T-helper 2 cell treated with Interferon-gamma antibody and Interleukin-4, amounts not matched to agents 100 ng/mL and 5 ng/mL, for 36 hours (primary cell): ENCODE measurements around the gene ALPL. TPM values are rescaled to one million over a fixed set of nuclear protein-coding genes. Genes with fewer than 3 reads are reported as not detected.
"Not testable (repeated sequence)": the region's sequence is repeated elsewhere in the genome, so short reads cannot be mapped to it uniquely, and the experiment has no call there.

Experiments used
- intact Hi-C: fragments of 100-400 bp; cut with micrococcal nuclease; formaldehyde crosslinking; loops from one replicate; pipeline ENCODE4 v1.15.1; 2023
- total RNA-seq: library from RNA; stranded (reverse); gene quantifications from 2 replicates; pipeline ENCODE4 v1.2.3, GENCODE V29; 2022

ALPL gene
- total RNA-seq: not detected in 2 replicates

DNA sequence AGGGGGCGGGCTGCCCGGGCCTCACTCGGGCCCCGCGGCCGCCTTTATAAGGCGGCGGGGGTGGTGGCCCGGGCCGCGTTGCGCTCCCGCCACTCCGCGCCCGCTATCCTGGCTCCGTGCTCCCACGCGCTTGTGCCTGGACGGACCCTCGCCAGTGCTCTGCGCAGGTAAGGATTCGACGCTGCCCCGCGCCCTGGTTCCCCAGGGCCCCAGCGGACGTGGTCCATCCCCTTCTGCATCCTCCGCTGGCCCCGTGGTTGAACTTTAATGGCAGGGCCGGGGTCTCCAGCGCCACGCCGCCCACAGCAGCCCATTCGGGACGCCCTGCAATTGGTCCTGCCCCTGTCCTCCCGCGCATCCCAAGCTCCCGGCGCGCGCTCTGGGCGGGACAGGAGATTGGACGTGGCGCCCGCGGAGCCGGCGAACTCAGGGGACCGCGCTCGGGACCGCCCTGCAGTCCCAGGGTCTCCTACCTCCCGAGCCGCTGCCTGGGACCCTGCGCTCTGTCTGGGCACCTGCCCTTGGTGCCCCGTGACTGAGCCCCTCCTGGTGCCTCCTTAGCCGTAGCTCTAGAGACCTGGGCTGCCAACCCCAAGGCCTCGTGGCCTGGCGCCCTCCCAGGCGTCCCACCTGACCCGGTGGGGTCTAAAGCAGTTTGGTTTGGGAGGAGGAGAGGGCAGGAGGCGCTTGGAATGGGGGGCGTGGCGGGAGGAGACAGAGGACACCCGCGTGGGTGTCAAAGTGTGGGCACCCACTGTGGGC, at the start of gene ALPL:
Gene ALPL (plus strand): TSS at position 73 of the 762 bp plus-strand sequence. CDS start 44,659 bp downstream, outside the sequence.
- intact Hi-C loops: loop anchor here (2.0 kb wide), 1 partner anchor 149 kb away; no protein-coding TSS in a partner anchor

GRCh38 chr1:21465127-21465526, 44.1 kb upstream of the ALPL start:
- intact Hi-C loops: not testable (repeated sequence)

DNA sequence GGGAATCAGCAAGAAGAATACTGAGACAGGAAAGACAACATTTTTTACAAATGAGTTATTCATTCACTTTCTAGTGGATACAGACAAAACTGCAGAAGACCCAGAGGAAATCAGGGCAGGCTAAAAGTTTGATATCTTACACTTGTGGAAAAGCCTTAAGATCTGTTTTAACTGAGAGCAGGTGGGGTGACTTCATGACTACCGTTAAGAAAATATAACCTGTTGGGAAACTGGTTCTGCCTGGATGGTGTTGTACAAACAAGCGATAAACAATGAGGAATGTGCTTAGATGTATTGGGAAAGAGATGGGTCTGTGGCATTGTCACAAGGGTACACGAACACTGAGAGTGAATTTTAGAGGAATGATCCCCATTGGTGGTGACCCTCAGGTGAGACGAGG, 41.3 kb upstream of the ALPL start:
- intact Hi-C loops: not testable (repeated sequence)

- intact Hi-C loops: no loop called here
Observed at GRCh38 chr1:21468599-21468998, 40.6 kb upstream of the ALPL start.

GRCh38 chr1:21469581-21469980, 39.6 kb upstream of the ALPL start:
- intact Hi-C loops: no loop called here

- intact Hi-C loops: no loop called here
Observed at GRCh38 chr1:21472861-21473260, 36.4 kb upstream of the ALPL start.

DNA sequence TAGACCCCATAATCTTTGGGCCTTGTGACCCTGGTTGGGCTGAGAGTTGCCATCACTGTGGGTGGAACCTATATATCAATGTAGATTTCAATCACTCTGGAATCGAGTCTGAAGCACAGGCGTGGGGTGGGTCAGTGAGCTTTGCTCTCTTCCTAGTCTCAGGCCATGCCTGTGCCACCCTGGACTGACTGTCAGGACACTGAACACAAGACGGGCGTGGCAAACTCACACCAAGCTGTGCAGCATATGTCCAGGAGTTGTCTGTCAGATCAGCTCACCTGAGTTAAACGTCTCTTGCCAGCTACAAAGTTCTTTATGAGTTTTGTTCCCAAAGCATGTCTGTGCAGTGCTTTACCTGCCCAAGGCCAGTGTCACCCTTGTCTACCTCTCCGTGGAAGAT, 30.9 kb upstream of the ALPL start:
- intact Hi-C loops: loop anchor here (5.0 kb wide), 1 partner anchor 51 kb away; no protein-coding TSS in a partner anchor

GRCh38 chr1:21483881-21484280, 25.3 kb upstream of the ALPL start:
- intact Hi-C loops: not testable (repeated sequence)

- intact Hi-C loops: no loop called here
Observed at GRCh38 chr1:21489146-21489545, 20.1 kb upstream of the ALPL start.

- intact Hi-C loops: no loop called here
Observed at GRCh38 chr1:21490774-21491487, 18.3 kb upstream of the ALPL start.

- intact Hi-C loops: no loop called here
Observed at GRCh38 chr1:21491488-21492355, 17.5 kb upstream of the ALPL start.

- intact Hi-C loops: no loop called here
Observed at GRCh38 chr1:21492356-21492625, 16.9 kb upstream of the ALPL start.

DNA sequence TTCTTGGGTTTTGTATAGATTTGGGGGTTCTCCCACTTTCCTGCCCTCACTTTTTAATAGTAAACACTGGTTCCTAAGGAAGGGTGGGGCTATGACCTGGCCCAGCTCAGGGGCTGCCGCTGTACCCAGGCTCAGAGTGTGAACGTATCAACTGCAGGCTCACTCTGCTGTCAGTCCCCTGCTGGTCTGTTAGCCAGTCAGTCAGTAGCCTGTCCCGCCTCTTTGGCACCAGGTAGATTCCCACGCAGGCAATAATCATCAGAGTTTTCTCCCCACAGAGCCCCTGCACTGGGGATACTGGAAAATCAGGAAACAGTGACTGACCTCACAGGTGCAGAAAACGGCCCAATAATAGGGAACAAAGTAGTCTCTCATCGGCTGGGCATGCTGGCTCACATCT, 15.0 kb upstream of the ALPL start:
- intact Hi-C loops: no loop called here

GRCh38 chr1:21495225-21495820, 13.9 kb upstream of the ALPL start:
- intact Hi-C loops: no loop called here

DNA sequence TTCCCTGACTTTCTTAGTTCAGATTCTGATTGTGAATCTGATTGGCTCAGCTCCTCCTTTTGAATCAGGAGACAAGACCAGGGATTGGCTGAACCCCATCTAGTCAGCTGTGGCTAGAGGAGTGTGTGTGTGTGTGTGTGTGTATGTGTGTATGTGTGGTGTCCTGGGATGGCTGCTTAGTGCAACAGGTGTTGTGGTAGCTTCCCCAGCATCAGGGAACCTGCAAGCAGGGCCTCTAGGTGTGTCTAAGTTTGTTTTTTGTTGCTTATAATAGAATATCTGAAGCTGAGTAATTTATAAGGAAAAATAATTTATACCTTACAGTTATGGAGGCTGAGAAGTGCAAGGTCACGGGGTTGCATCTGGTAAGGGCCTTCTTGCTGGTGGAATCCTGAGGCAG, 13.2 kb upstream of the ALPL start:
- intact Hi-C loops: no loop called here

DNA sequence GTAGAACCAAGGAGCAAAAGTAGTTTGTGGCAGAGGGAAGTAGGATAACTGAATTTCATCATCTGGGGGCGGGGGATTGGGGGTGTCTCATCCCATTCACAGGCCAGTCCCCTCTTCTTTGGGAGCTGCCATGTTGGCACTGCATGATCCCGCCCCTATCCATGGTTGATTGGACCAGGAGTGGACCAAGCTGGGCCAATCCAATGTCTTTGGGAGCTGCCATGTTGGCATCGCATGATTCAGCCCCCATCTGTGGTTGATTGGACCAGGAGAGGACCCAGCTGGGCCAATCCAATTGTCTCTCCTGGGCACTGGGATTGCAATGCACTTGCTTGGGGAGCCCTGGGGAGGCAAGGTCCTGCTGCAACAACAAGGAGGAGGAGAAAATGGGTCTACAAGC, 12.3 kb upstream of the ALPL start:
- intact Hi-C loops: no loop called here

DNA sequence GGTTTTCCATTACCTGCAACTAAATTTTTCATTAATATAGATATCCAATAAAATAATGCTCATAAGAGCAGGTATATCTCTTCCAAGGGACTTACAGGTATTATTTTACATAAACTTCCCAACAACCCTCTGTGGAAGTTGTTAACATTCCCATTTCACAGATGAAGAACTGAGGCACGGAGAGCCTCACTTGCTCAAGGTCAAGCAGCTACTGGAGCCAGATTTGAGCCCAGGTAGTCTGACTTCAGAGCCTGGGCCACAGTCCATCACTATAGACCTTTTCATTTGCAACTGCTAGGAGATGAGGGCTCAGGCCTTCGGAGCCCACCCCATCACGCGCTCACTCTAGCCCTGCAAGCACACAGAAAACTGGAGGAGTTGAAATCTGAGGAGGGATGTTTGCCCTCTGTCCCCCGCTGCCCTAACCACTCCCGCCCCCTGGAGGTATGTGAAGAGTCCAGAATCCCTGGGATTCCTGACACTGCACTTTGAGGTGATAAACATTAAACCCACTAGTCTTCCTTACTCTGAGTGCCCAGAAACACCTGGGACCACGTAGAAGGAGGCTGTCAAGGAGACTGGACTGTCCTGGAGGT, 11.7 kb upstream of the ALPL start:
- intact Hi-C loops: no loop called here

- intact Hi-C loops: no loop called here
Observed at GRCh38 chr1:21499283-21499950, 9.8 kb upstream of the ALPL start.

- intact Hi-C loops: no loop called here
Observed at GRCh38 chr1:21503706-21504377, 5.4 kb upstream of the ALPL start.

DNA sequence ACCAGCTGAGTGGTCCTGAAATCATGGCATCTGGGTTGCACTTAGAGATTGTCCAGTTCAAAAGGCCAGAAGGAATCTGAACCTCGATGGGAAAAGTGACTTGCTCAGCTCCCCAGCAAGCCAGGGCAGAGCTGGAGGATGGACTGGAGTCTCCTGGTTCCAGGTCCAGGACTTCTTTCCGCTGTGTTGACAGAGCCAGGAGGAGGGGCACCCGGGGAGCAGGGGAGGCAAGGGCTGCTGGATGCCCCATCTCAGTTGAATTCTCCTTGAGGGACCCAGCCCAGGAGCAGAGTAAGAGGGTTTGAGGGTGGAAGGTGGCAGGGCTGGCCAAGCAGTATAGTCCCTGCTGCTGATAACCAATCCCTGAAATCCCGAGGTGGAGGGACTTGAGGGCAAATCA, 2.4 kb upstream of the ALPL start:
- intact Hi-C loops: no loop called here
